Mesothelial cell of epicardium (in vitro differentiated cells): ENCODE results near the gene EEFSEC. TPM values are rescaled to one million over a fixed set of nuclear protein-coding genes. Genes with fewer than 3 reads are reported as not detected.

Source experiments
- DNase-seq, 2 experiments: peaks; one replicate each; pipeline ENCODE4 v3.0.0; 2021; ENCODE audit warnings: low spot score in 2 of 2; ENCODE audit not compliant: unreplicated experiment in 2 of 2
- H3K27ac Mint-ChIP-seq: 2 replicates; pipeline ENCODE4 v1.8.0; 2021; ENCODE audit warnings: mixed read lengths
- H3K27me3 Mint-ChIP-seq: 2 replicates; pipeline ENCODE4 v1.8.0; 2021; ENCODE audit warnings: low read depth, mixed read lengths
- H3K36me3 Mint-ChIP-seq: 2 replicates; pipeline ENCODE4 v1.8.0; 2021; ENCODE audit warnings: mixed read lengths
- H3K4me1 Mint-ChIP-seq: 2 replicates; pipeline ENCODE4 v1.8.0; 2021; ENCODE audit warnings: mixed read lengths
- H3K4me3 Mint-ChIP-seq: 2 replicates; pipeline ENCODE4 v1.8.0; 2021; ENCODE audit warnings: mild to moderate bottlenecking, moderate library complexity, mixed read lengths
- H3K9me3 Mint-ChIP-seq: 2 replicates; pipeline ENCODE4 v1.8.0; 2021; ENCODE audit warnings: mixed read lengths
- CTCF ChIP-seq: fragments of 200-600 bp; sonication (generic); IDR thresholded peaks from one replicate; pipeline ENCODE4 v1.5.0; 2021; ENCODE audit warnings: antibody characterized with exemption; ENCODE audit not compliant: unreplicated experiment
- total RNA-seq: library from RNA; stranded (reverse); gene quantifications from 3 replicates; pipeline ENCODE4 v1.2.1, GENCODE V29; 2021

Gene EEFSEC
- total RNA-seq, 1 donor from 2014 or later = 19.4 TPM

GRCh38 chr3:128345196-128345595 lies 191.9 kb downstream of the EEFSEC start:
- Mint-ChIP-seq H3K9me3 (peaks cover 9% of the 10 kb centered on the region), H3K36me3 (peaks cover 2% of the 10 kb centered on the region), H3K4me3 (no peak overlapping the region), H3K27ac (no peak overlapping the region), H3K4me1 (peaks cover 34% of the 10 kb centered on the region), H3K27me3 (no peaks in the 10 kb centered on the region)
- TF ChIP-seq CTCF = no peak
- no peak for DNase-seq

GRCh38 chr3:128346562-128346961 lies 193.3 kb downstream of the EEFSEC start:
- Mint-ChIP-seq H3K36me3 (peaks cover 6% of the 10 kb centered on the region), H3K27me3 (no peaks in the 10 kb centered on the region), H3K4me3 (no peak overlapping the region), H3K9me3 (peaks cover 9% of the 10 kb centered on the region), H3K27ac (no peak overlapping the region), H3K4me1 (peaks cover 29% of the 10 kb centered on the region)
- no peak for DNase-seq
- TF ChIP-seq CTCF = no peak

- Mint-ChIP-seq H3K27me3 (no peaks in the 10 kb centered on the region), H3K36me3 (peaks cover 6% of the 10 kb centered on the region), H3K27ac (peak overlapping the region; percentile 3), H3K9me3 (peaks cover 9% of the 10 kb centered on the region), H3K4me1 (peaks cover 29% of the 10 kb centered on the region), H3K4me3 (no peak overlapping the region)
- TF ChIP-seq CTCF = no peak
- no peak for DNase-seq
Measured at GRCh38 chr3:128347282-128347681, 194.0 kb downstream of the EEFSEC start.

GRCh38 chr3:128348075-128348474 lies 194.8 kb downstream of the EEFSEC start:
- no peak for TF ChIP-seq CTCF
- peaks cover 29% of the 10 kb centered on the region for H3K4me1 Mint-ChIP-seq
- peaks cover 9% of the 10 kb centered on the region for H3K9me3 Mint-ChIP-seq
- H3K36me3 Mint-ChIP-seq = peaks cover 6% of the 10 kb centered on the region
- no peak for DNase-seq
- H3K4me3 Mint-ChIP-seq = no peak overlapping the region
- no peaks in the 10 kb centered on the region for H3K27me3 Mint-ChIP-seq
- peak overlapping the region; percentile 76 for H3K27ac Mint-ChIP-seq

- Mint-ChIP-seq H3K27ac (peak overlapping the region; percentile 76), H3K4me1 (peaks cover 27% of the 10 kb centered on the region), H3K27me3 (no peaks in the 10 kb centered on the region), H3K4me3 (no peak overlapping the region), H3K9me3 (peaks cover 9% of the 10 kb centered on the region), H3K36me3 (peaks cover 6% of the 10 kb centered on the region)
- DNase-seq = no peak
- no peak for TF ChIP-seq CTCF
Measured at GRCh38 chr3:128348805-128349531, 195.7 kb downstream of the EEFSEC start.
